Measurements from ENCODE around the gene NANOS2. TPM values are rescaled to one million over a fixed set of nuclear protein-coding genes. Genes with fewer than 3 reads are reported as not detected.
A peak's percentile ranks its signal among the peaks of the same experiment; 100 is the strongest.

Gene NANOS2
- polyA plus RNA-seq (2013, experiment 1 of 2): not detected
- 0.19 TPM for polyA plus RNA-seq (2013, experiment 2 of 2)

DNA sequence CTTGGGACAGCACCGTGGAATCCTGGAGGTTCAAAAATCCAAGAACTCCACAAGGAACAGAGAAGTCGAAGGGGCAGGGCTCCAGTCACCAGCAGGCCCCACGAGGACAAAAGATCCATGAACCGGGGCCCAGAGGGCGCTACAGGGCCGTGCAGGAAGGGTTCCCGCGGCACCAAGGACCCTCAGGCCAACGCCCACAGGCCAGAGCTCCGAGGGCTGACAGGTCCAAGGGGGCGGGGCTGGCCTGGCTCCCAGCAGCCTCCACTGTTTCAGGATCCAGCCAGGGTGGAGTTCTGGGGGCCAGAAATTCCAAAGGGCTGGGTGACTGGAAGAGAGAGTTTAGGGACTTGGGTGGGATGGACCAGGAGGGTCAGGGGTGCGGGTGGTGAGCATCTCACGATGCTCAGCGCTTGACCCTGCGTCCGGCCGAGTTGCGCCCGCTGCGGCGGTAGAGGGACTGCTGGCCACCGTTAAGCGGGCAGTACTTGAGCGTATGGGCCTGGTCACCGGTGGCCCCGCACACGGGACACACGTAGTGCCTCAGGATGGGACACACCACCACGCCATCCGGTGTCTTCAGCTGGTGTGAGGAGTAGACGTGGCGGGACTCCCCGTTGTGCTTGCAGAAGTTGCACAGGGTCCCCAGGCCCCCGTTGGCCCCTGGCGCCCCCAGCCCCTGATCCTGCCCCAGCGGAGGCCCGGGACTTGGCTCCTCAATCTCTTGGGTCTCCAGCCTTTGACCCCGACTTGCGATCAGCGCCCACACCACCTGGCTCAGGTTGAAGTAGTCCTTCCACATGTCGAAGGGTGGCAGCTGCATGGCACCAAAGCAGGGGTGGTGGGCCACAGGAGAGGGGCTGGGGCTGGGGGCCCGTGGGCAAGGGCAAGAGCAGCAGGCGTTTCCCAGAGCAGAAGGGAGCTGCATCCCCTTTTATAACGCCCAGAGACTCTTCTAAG, at the start of gene NANOS2:
Gene NANOS2 (minus strand): TSS at position 905 of the 957 bp plus-strand sequence. CDS start 85 bp downstream, at position 820.
- H3K9me3 ChIP-seq (ENCODE audit: insufficient read depth, low read depth, low read length): no peaks in the 10 kb centered on the region
- H3K9ac ChIP-seq (ENCODE audit: low read depth, low read length): no peak within 1 kb of the TSS
- no peak within 1 kb of the TSS for H3K4me3 ChIP-seq (ENCODE audit: low read length)
- H3K27me3 ChIP-seq (ENCODE audit: insufficient read depth, low read length): no peaks in the 10 kb centered on the region
- 74% methylated on average over 44 of the region's 44 CpGs for WGBS
- H3K4me1 ChIP-seq (ENCODE audit: insufficient read depth, low read length): no peaks in the 10 kb centered on the region
- no peaks in the 10 kb centered on the region for H3K36me3 ChIP-seq (ENCODE audit: insufficient read depth, low read length)
- no peak within 1 kb of the TSS for H3K27ac ChIP-seq (ENCODE audit: low read depth, low read length)

DNA sequence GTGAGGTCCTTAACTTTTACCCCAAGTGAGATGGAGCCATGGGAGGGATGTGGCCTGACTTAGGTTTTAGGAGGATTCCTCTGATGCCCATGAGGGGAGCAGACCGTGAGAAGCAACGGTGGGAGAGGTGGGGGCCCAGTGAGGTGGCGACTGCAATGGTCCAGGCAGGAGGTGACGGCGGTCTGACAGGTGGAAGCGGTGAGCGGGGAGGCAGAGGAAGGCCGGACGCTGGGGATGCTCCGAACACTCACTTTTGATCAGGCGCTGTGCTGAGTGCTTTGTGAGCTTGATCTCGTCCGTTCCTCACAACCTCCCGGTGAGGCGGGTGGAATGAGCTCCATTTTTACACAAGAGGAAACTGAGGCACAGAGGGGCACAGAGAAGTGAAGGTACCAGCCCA, 47.4 kb upstream of the NANOS2 start:
- WGBS: 90% methylated on average over 15 of the region's 15 CpGs
- H3K36me3 ChIP-seq (ENCODE audit: insufficient read depth, low read length): no peaks in the 10 kb centered on the region; the same call in 1 of the 2 replicates
- no peak overlapping the region for H3K27ac ChIP-seq (ENCODE audit: low read depth, low read length)
- H3K27me3 ChIP-seq (ENCODE audit: insufficient read depth, low read length): no peaks in the 10 kb centered on the region
- H3K4me1 ChIP-seq (ENCODE audit: insufficient read depth, low read length): peaks cover 11% of the 10 kb centered on the region; the same call in 1 of the 2 replicates
- no peak overlapping the region for H3K4me3 ChIP-seq (ENCODE audit: low read length)
- H3K9ac ChIP-seq (ENCODE audit: low read depth, low read length): no peak overlapping the region
- no peaks in the 10 kb centered on the region for H3K9me3 ChIP-seq (ENCODE audit: insufficient read depth, low read depth, low read length)

DNA sequence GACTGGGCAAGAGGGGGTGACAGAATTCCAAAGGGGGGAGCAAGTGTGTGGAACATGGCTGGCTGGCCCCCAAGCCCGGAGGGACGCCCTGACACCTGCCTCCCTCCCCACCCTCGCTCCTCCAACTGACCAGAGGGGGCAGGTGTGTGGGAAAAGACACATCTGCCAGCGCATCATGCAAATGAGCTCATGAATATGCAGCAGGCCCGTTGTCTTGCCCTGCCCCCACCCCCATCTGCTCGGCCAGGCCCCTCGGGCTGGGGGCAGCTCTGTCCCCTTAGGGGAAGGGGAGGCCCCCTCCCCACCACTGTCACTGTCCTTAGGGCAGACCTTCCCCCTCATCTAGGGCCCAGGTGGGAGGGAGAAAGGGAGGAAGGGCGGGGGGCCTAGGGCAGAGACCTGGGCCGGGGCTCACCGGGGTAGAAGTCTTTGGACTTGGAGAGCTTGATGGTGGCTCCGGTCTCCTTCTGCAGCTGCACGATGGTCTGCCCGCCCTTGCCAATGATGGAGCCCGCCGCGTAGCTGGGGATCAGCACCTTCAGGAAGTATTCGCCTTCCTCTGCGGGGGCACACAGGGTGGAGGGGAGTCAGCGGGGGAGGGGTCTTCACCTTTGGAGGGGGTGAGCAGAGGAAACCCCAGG, 46.1 kb upstream of the NANOS2 start:
- H3K4me3 ChIP-seq (ENCODE audit: low read length): peak overlapping the region; percentile 32

DNA sequence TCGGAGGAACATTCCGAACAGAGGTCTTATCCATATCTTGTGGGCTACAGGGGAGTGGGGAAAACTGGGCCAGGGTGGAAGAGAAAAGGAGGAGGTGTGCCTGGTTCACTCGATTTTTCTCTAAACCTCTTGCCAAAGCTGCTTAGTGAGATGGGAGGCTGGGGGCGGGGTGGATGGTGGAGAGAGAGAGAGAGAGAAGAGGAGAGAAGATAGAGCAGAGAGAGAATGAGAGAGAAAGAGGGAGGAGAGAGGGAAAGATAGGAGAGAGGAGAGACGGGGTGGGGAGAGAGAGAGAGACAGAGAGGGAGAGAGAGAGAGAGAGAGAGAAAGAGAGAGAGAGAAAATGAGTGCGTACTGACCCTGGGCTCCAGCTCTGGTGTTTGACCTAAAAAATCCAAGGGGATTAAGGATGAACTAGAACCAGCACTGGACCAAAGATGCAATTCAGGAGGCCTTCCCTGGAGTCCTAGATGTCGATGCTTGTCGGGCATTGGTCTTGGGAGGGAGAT, 45.0 kb upstream of the NANOS2 start:
- Histone ChIP-seq H3K36me3 (ENCODE audit: insufficient read depth, low read length) (no peaks in the 10 kb centered on the region; the same call in 1 of the 2 replicates), H3K9me3 (ENCODE audit: insufficient read depth, low read depth, low read length) (no peaks in the 10 kb centered on the region), H3K4me3 (ENCODE audit: low read length) (no peak overlapping the region), H3K27me3 (ENCODE audit: insufficient read depth, low read length) (no peaks in the 10 kb centered on the region), H3K9ac (ENCODE audit: low read depth, low read length) (no peak overlapping the region), H3K27ac (ENCODE audit: low read depth, low read length) (no peak overlapping the region), H3K4me1 (ENCODE audit: insufficient read depth, low read length) (peaks cover 14% of the 10 kb centered on the region; the same call in 1 of the 2 replicates)
- WGBS: 81% methylated on average over 8 of the region's 8 CpGs

More for the DNA sequence above, 46.1 kb upstream of the NANOS2 start:
- H3K9ac ChIP-seq (ENCODE audit: low read depth, low read length): no peak overlapping the region
- 33% methylated on average over 18 of the region's 19 CpGs for WGBS
- no peak overlapping the region for H3K27ac ChIP-seq (ENCODE audit: low read depth, low read length)
- H3K27me3 ChIP-seq (ENCODE audit: insufficient read depth, low read length): no peaks in the 10 kb centered on the region
- H3K4me1 ChIP-seq (ENCODE audit: insufficient read depth, low read length): peaks cover 14% of the 10 kb centered on the region; the same call in 1 of the 2 replicates
- H3K36me3 ChIP-seq (ENCODE audit: insufficient read depth, low read length): no peaks in the 10 kb centered on the region; the same call in 1 of the 2 replicates
- no peaks in the 10 kb centered on the region for H3K9me3 ChIP-seq (ENCODE audit: insufficient read depth, low read depth, low read length)

DNA sequence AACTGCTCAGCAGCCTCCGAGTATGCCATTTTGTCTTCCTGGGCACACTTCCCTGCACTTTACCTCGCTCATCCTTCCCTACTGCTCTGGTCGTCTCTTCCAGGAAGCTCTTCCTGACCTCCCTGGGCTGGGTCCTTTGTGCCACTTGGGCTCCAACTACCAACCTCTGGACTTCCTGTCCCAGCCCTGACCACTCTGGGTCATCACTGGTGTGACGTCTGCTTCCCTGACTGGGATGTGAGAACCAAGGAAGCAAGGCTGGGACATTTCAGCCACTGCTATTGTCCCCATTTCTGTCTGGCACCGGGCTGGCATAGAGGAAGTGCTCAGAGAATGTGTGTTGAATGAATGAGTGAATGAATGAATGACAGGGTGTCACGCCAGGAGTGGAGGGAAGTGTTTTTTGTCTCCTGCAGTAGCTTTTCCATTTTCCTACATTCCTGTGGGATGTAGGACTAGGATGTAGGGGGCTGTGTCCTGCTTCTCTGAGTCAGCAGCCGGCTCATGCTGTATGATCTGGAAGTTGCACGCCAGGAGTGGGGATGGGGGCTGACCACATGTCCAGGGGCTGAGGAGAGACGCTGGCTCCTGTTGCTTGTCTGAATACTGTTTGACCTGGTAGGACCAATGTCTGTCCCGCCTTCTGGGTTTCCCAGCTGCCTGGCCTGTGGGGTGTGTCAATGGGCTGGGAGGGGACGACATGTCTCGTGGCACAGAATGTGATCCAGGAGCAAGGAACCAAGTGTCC, 44.4 kb upstream of the NANOS2 start:
- no peaks in the 10 kb centered on the region for H3K9me3 ChIP-seq (ENCODE audit: insufficient read depth, low read depth, low read length)
- H3K36me3 ChIP-seq (ENCODE audit: insufficient read depth, low read length): no peaks in the 10 kb centered on the region; the same call in 1 of the 2 replicates
- no peak overlapping the region for H3K27ac ChIP-seq (ENCODE audit: low read depth, low read length)
- 81% methylated on average over 12 of the region's 12 CpGs for WGBS
- H3K9ac ChIP-seq (ENCODE audit: low read depth, low read length): no peak overlapping the region
- H3K4me1 ChIP-seq (ENCODE audit: insufficient read depth, low read length): peaks cover 14% of the 10 kb centered on the region; the same call in 1 of the 2 replicates
- no peaks in the 10 kb centered on the region for H3K27me3 ChIP-seq (ENCODE audit: insufficient read depth, low read length)
- H3K4me3 ChIP-seq (ENCODE audit: low read length): no peak overlapping the region

DNA sequence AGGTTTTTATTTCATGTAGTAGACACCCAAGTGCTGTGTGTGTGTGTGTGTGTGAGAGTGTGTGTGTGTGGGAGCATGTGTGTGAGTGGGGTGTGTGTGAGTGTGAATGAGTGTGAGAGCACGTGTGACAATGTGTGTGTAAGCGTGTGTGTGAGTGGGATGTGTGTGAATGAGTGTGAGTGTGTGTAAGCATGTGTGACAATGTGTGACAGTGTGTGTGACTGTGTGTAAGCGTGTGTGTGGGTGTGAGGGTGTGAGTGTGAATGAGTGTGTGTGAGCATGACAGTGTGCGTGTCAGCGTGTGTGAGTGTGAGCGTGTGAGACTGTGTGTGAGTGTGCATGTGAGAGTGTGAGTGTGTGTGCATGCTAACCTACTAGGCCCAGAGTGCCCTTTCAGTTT, 43.7 kb upstream of the NANOS2 start:
- Histone ChIP-seq H3K4me3 (ENCODE audit: low read length) (no peak overlapping the region), H3K27me3 (ENCODE audit: insufficient read depth, low read length) (no peaks in the 10 kb centered on the region), H3K36me3 (ENCODE audit: insufficient read depth, low read length) (no peaks in the 10 kb centered on the region; the same call in 1 of the 2 replicates), H3K9ac (ENCODE audit: low read depth, low read length) (no peak overlapping the region), H3K9me3 (ENCODE audit: insufficient read depth, low read depth, low read length) (no peaks in the 10 kb centered on the region), H3K27ac (ENCODE audit: low read depth, low read length) (no peak overlapping the region), H3K4me1 (ENCODE audit: insufficient read depth, low read length) (peaks cover 14% of the 10 kb centered on the region; the same call in 1 of the 2 replicates)
- 93% methylated on average over 6 of the region's 6 CpGs for WGBS

DNA sequence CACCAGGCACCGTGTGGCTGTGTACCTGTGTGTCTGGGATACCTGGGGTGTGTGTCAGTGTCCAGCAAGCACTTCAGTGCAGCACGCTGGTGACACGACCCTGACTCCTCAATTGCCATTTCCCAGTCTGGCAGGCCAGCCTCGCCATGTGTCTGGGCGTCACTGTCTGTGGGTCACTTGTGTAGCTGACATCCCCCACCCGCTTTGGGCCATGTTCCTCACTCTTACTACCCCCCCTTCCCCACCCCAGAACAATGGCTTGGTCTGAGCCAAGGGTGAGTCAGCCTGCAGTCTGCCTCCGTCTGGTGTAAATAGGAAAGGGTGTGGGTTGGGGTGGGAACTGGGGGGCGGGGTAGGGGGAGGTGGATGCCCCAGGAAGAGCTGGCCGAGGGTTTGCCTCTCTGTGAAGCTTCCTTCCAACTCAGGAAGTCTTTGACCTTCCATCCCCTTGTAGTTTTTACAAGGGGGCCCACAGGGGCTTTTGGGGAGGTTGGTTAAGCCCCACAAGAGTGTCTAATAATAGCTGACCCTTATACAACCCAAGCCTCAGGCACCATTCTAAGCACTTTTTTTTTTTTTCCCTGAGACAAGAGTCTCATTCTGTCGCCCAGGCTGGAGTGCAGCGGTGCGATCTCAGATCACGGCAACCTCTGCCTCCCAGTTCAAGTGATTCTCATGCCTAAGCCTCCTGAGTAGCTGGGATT, 41.5 kb upstream of the NANOS2 start:
- Histone ChIP-seq H3K4me3 (ENCODE audit: low read length) (no peak overlapping the region), H3K27me3 (ENCODE audit: insufficient read depth, low read length) (no peaks in the 10 kb centered on the region), H3K9me3 (ENCODE audit: insufficient read depth, low read depth, low read length) (no peaks in the 10 kb centered on the region), H3K36me3 (ENCODE audit: insufficient read depth, low read length) (no peaks in the 10 kb centered on the region; the same call in 1 of the 2 replicates), H3K9ac (ENCODE audit: low read depth, low read length) (no peak overlapping the region), H3K27ac (ENCODE audit: low read depth, low read length) (no peak overlapping the region), H3K4me1 (ENCODE audit: insufficient read depth, low read length) (peaks cover 12% of the 10 kb centered on the region; the same call in 1 of the 2 replicates)
- 71% methylated on average over 12 of the region's 13 CpGs for WGBS

DNA sequence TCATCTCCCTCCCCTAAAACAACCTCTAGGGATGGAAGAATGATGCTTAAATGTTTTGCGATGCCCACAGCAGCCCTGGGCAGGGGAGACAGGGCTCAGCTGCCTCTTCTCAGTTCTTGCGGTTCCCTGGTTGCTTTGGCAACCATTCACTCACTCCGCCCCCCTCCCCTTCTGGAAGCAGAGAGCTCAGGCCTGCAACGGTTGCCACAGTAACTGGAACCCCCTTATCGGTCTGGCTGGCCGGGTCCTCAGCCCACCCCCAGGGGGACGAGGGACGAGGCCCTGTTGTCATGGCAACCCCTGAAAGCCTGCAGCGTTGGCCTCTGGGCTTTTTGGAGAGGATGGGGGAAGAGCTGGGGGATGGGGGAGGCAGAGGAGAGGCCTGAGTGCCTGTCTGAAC, 39.6 kb upstream of the NANOS2 start:
- H3K27ac ChIP-seq (ENCODE audit: low read depth, low read length): no peak overlapping the region
- H3K9ac ChIP-seq (ENCODE audit: low read depth, low read length): no peak overlapping the region
- 71% methylated on average over 9 of the region's 9 CpGs for WGBS
- no peaks in the 10 kb centered on the region for H3K9me3 ChIP-seq (ENCODE audit: insufficient read depth, low read depth, low read length)
- H3K4me1 ChIP-seq (ENCODE audit: insufficient read depth, low read length): peaks cover 3% of the 10 kb centered on the region; the same call in 1 of the 2 replicates
- no peak overlapping the region for H3K4me3 ChIP-seq (ENCODE audit: low read length)
- no peaks in the 10 kb centered on the region; the same call in 1 of the 2 replicates for H3K36me3 ChIP-seq (ENCODE audit: insufficient read depth, low read length)
- no peaks in the 10 kb centered on the region for H3K27me3 ChIP-seq (ENCODE audit: insufficient read depth, low read length)

DNA sequence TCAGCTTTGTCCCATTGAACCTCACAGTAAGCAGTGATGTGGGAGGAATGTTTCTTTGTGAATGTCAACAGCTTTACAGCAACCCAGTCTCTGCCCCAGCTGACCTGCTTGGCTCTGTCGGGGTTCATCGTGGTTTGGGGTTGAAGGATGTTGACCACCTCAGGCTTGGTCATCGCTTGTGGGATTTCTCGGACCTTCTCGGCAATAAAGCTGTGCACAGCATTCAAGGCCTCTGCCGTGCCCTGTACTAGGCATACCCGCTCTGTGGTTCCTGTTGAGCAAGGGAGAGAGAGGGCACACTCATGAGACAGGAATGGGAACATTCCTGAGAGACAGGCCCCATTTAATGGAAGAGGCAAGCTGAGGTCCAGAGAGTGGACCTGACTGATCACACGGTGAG, 39.1 kb upstream of the NANOS2 start:
- 94% methylated on average over 8 of the region's 8 CpGs for WGBS
- no peaks in the 10 kb centered on the region for H3K27me3 ChIP-seq (ENCODE audit: insufficient read depth, low read length)
- H3K9ac ChIP-seq (ENCODE audit: low read depth, low read length): no peak overlapping the region
- peak overlapping the region; percentile 33; the same call in 1 of the 2 replicates for H3K27ac ChIP-seq (ENCODE audit: low read depth, low read length)
- no peaks in the 10 kb centered on the region for H3K9me3 ChIP-seq (ENCODE audit: insufficient read depth, low read depth, low read length)
- H3K4me1 ChIP-seq (ENCODE audit: insufficient read depth, low read length): peaks cover 3% of the 10 kb centered on the region; the same call in 1 of the 2 replicates
- no peaks in the 10 kb centered on the region; the same call in 1 of the 2 replicates for H3K36me3 ChIP-seq (ENCODE audit: insufficient read depth, low read length)
- H3K4me3 ChIP-seq (ENCODE audit: low read length): peak overlapping the region; percentile 67
